Loucy (cell line): ENCODE results near the gene MFSD6.

Experiments
- H2AFZ ChIP-seq: fragments of 200-600 bp; sonication (generic); 2 replicates; pipeline ENCODE4 v1.6.0; 2016; ENCODE audit warnings: antibody characterized with exemption, mild to moderate bottlenecking, low read length, moderate library complexity
- H3F3A ChIP-seq: fragments of 200-600 bp; 2 replicates; pipeline ENCODE4 v1.6.0; 2016; ENCODE audit warnings: antibody characterized with exemption, low read depth, mild to moderate bottlenecking
- H3K27me3 ChIP-seq: fragments of 200-600 bp; sonication (generic); 2 replicates; pipeline ENCODE4 v1.6.1; 2014; ENCODE audit warnings: low read length, mild to moderate bottlenecking; ENCODE audit not compliant: insufficient read depth, poor library complexity, severe bottlenecking
- H3K36me3 ChIP-seq: fragments of 200-600 bp; sonication (generic); 2 replicates; pipeline ENCODE4 v1.6.1; 2016; ENCODE audit warnings: low read length; ENCODE audit not compliant: insufficient read depth
- H3K4me1 ChIP-seq: fragments of 200-600 bp; sonication (generic); 2 replicates; pipeline ENCODE4 v1.5.1; 2014; ENCODE audit warnings: low read length, mild to moderate bottlenecking; ENCODE audit not compliant: insufficient read depth, poor library complexity, severe bottlenecking
- H3K4me2 ChIP-seq: fragments of 200-600 bp; sonication (generic); 2 replicates; pipeline ENCODE4 v1.6.0; 2014; ENCODE audit warnings: antibody characterized with exemption, low read length, low read depth, mild to moderate bottlenecking; ENCODE audit not compliant: poor library complexity, severe bottlenecking
- H3K4me3 ChIP-seq: fragments of 200-600 bp; sonication (generic); 2 replicates; pipeline ENCODE4 v1.5.1; 2014; ENCODE audit warnings: low read length, mild to moderate bottlenecking, mixed read lengths; ENCODE audit not compliant: poor library complexity, severe bottlenecking
- H3K79me2 ChIP-seq: fragments of 200-600 bp; sonication (generic); 2 replicates; pipeline ENCODE4 v1.6.1; 2014; ENCODE audit warnings: low read length; ENCODE audit not compliant: insufficient read depth
- H3K9ac ChIP-seq: fragments of 200-600 bp; sonication (generic); 2 replicates; pipeline ENCODE4 v1.6.0; 2014; ENCODE audit warnings: mild to moderate bottlenecking, low read depth, low read length, moderate library complexity; ENCODE audit not compliant: poor library complexity, severe bottlenecking
- H3K9me2 ChIP-seq: fragments of 200-600 bp; sonication (generic); replicated peaks from 2 replicates; pipeline ENCODE4 v1.6.1; 2016; ENCODE audit warnings: low read depth, low read length, mixed read lengths
- H3K9me3 ChIP-seq: fragments of 200-600 bp; sonication (generic); 2 replicates; pipeline ENCODE4 v1.6.1; 2014; ENCODE audit warnings: mild to moderate bottlenecking, antibody characterized with exemption, low read length, low read depth; ENCODE audit not compliant: insufficient read depth
- H4K20me1 ChIP-seq: fragments of 200-600 bp; sonication (generic); 2 replicates; pipeline ENCODE4 v1.6.0; 2014; ENCODE audit warnings: antibody characterized with exemption, low read length, mild to moderate bottlenecking; ENCODE audit not compliant: insufficient read depth, poor library complexity, severe bottlenecking
- EZH2phosphoT487 ChIP-seq: fragments of 200-600 bp; IDR thresholded peaks from 2 replicates; pipeline ENCODE4 v1.6.1; 2018; ENCODE audit warnings: antibody characterized with exemption, mild to moderate bottlenecking, moderate library complexity, borderline replicate concordance
- TF ChIP-seq, protein P1 (sequence below): fragments of 200-600 bp; sonication (generic); conservative IDR thresholded peaks from 2 replicates; pipeline ENCODE4 v1.5.1; 2014; ENCODE audit warnings: mild to moderate bottlenecking, antibody characterized with exemption, low read length

Gene MFSD6

DNA sequence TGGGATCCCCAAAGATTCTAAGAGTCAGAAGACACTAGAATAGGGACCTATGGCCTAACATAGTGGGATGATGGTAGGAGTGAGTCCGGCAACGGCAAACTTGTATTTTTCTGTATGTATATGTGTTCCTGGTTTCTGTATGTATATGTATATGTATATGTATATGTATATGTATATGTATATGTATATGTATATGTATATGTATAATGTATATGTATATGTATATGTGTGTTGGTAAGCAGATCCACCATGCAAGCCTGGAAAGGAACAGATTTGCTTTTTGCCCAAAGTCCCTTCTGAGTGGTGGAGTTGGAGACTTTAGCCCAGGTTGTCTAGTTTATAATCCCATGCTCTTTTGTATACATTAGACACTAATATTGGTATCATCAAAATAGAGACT lies 46.6 kb downstream of the MFSD6 start:
- peaks cover 3% of the 10 kb centered on the region for H3K4me1 ChIP-seq
- no peak overlapping the region for H3K4me2 ChIP-seq
- peaks cover 9% of the 10 kb centered on the region; the same call in 1 of the 2 replicates for H3K79me2 ChIP-seq
- no peak overlapping the region for H3K9ac ChIP-seq
- no peaks in the 10 kb centered on the region for H3F3A ChIP-seq
- no peak overlapping the region for H2AFZ ChIP-seq
- H3K9me3 ChIP-seq = no peaks in the 10 kb centered on the region
- H3K9me2 ChIP-seq = no peaks in the 10 kb centered on the region
- no peak overlapping the region for H3K4me3 ChIP-seq
- no peaks in the 10 kb centered on the region for H4K20me1 ChIP-seq
- H3K36me3 ChIP-seq = peaks cover 4% of the 10 kb centered on the region
- H3K27me3 ChIP-seq = no peaks in the 10 kb centered on the region
- TF ChIP-seq EZH2phosphoT487 = no peak
- TF ChIP-seq, protein P1, sequence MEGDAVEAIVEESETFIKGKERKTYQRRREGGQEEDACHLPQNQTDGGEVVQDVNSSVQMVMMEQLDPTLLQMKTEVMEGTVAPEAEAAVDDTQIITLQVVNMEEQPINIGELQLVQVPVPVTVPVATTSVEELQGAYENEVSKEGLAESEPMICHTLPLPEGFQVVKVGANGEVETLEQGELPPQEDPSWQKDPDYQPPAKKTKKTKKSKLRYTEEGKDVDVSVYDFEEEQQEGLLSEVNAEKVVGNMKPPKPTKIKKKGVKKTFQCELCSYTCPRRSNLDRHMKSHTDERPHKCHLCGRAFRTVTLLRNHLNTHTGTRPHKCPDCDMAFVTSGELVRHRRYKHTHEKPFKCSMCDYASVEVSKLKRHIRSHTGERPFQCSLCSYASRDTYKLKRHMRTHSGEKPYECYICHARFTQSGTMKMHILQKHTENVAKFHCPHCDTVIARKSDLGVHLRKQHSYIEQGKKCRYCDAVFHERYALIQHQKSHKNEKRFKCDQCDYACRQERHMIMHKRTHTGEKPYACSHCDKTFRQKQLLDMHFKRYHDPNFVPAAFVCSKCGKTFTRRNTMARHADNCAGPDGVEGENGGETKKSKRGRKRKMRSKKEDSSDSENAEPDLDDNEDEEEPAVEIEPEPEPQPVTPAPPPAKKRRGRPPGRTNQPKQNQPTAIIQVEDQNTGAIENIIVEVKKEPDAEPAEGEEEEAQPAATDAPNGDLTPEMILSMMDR = no peak

DNA sequence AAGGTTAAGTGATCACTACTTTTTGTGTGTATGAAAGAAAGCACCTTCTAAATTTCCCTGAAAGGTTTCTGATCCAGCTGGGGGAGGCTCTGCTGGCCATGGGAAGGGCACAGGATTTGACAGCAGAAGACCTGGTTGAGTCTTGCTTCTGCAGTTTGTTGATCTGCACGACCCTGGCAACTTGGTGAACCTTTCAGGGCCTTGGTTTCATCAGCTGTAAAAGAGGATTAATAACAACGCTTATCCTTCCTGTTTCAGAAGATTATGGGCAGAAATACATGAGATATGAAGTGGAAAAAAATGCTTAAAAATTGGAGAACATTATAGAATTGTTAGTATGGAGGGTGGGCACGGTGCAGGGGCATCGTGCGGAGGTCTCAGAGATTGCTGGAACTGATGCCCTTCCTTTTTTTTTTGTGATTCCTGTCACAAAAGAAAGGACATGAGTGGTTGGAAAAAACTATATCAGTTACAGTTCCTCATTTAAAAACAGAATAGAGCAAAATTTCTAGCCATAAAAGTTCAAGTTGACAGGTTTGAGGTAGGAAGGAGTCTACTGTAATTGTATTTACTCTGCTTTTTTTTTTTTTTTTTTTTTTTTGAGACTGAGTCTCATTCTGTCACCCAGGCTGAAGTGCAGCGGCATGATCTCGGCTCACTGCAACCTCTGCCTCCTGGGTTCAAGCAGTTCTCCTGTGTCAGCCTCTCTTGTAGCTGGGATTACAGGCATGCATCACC lies 47.4 kb downstream of the MFSD6 start:
- no peak overlapping the region for H3K4me2 ChIP-seq
- peaks cover 4% of the 10 kb centered on the region; the same call in 1 of the 2 replicates for H3K36me3 ChIP-seq
- H3K9me2 ChIP-seq = no peaks in the 10 kb centered on the region
- TF ChIP-seq, protein P1 = no peak
- no peak for TF ChIP-seq EZH2phosphoT487
- peaks cover 5% of the 10 kb centered on the region for H3K4me1 ChIP-seq
- no peak overlapping the region for H3K9ac ChIP-seq
- peaks cover 12% of the 10 kb centered on the region for H3K79me2 ChIP-seq
- H3K4me3 ChIP-seq = no peak overlapping the region
- H4K20me1 ChIP-seq = no peaks in the 10 kb centered on the region
- no peak overlapping the region for H2AFZ ChIP-seq
- H3F3A ChIP-seq = no peaks in the 10 kb centered on the region
- no peaks in the 10 kb centered on the region for H3K27me3 ChIP-seq
- no peaks in the 10 kb centered on the region for H3K9me3 ChIP-seq

DNA sequence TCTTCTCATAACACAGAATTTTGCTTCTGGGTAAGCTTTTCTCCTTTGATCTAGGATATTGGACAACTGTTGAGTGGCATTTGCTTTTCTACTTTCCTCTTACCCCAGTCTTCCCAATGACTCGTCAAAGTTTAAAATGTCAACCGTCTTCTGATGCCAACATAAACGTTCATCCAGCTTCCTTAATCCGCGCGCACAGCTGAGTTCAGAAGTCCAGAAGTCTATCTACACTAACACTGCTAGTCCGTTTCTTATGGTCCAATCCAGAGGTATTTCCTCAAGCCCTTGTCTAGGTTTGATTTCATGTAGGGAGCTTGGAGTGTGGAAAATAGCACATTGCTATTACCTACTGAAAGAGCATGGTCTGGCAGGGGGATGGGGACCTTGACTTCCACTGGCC lies 48.7 kb downstream of the MFSD6 start:
- H3K9ac ChIP-seq = no peak overlapping the region
- no peaks in the 10 kb centered on the region for H4K20me1 ChIP-seq
- H3K36me3 ChIP-seq = peaks cover 4% of the 10 kb centered on the region; the same call in 1 of the 2 replicates
- no peak overlapping the region for H3K4me2 ChIP-seq
- peaks cover 5% of the 10 kb centered on the region for H3K4me1 ChIP-seq
- H3K9me3 ChIP-seq = no peaks in the 10 kb centered on the region
- no peaks in the 10 kb centered on the region for H3K9me2 ChIP-seq
- no peaks in the 10 kb centered on the region for H3F3A ChIP-seq
- no peak overlapping the region for H2AFZ ChIP-seq
- TF ChIP-seq EZH2phosphoT487 = no peak
- no peak overlapping the region for H3K4me3 ChIP-seq
- H3K79me2 ChIP-seq = peaks cover 15% of the 10 kb centered on the region
- no peaks in the 10 kb centered on the region for H3K27me3 ChIP-seq

DNA sequence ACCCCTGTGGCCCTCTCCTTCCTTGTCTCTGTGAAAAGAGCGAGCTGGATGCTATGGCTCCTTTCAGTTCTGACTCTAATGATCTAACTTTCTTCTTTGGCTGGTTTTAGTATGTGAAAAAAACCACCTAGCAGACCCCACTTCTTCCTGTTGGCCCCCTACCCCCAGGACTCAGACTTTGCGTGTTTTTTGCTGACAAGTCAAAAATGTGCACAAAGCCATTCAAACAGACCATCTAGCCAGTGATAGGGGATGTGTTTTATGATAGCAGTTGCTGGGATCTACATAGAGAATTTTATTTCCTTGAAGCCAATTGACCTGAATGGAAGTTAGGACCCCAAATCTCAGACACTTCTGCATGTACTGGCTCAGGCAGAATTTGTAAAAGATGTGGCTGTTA lies 49.1 kb downstream of the MFSD6 start:
- Histone ChIP-seq H3K9me3 (no peaks in the 10 kb centered on the region), H3K9ac (no peak overlapping the region), H3K4me2 (no peak overlapping the region), H3K4me1 (peaks cover 5% of the 10 kb centered on the region), H3K36me3 (peaks cover 4% of the 10 kb centered on the region; the same call in 1 of the 2 replicates), H3K4me3 (no peak overlapping the region), H3K27me3 (no peaks in the 10 kb centered on the region), H3K9me2 (no peaks in the 10 kb centered on the region), H3K79me2 (peaks cover 17% of the 10 kb centered on the region), H2AFZ (no peak overlapping the region), H4K20me1 (no peaks in the 10 kb centered on the region), H3F3A (no peaks in the 10 kb centered on the region)
- no peak for TF ChIP-seq EZH2phosphoT487
- TF ChIP-seq, protein P1 = no peak
